ENCODE data around the gene TRPV2.
"Not testable (repeated sequence)": the region's sequence is repeated elsewhere in the genome, so short reads cannot be mapped to it uniquely, and the experiment has no call there.

The TRPV2 gene

DNA sequence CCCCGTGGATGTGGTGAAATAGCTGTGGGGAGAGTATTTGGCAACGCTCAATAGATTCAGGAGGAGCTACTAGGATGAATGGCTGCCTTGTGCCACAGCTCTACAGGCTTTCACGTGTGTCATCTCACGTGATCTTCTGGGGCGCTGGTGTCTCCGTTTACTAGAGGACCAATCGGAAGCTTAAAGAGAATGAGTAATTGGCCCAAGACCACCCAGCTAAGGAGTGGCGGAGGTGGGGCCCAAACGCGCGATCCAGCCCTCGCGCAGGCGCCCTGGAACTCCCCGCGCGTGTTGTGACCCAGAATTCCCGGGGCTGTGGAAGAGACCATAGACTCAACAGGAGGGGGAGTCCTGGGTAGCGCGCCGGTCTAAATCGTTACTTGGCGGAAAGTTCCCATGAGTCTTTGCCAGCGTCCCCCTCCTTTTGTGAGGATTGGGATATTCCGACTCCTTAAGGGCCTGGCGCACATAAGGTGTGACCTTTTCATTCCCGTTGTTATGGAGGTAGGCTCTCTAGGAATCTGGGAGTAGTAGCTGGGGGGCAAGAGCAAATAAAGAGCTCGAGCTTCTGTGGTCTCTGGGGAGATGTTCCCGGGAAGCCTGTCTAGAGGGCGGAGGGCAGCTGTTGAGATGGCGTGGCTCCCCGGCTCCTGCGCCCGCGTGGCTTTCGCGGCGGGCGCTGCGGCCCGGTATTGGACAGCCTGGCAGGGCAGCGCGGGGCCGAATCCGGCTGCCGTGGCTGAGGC, 23.4 kb downstream of the TRPV2 start:
- DNase-seq = peak; percentile 100

DNA sequence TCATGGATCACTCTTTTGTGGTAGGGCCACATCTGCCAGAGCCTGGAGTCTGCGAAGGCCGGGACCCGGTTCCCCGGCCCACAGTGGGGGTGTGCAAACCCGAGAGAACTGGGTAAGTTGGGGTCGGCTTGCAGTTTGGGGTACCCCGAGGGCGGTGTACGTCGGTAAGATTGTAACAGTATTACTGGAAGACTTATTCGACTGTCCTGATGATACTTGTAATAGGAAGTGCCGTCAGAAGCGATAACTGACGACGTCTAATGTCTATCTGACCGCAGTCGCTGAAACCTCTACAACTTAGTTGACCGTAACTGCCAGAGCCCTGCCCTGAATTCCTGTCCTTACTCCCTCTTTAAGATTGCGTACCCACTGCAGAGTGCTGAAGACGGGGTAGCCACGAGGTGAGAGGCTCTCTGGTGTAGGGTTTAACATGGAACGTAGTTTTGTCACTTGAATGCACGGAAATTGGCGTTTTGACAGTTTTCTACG, 24.0 kb downstream of the TRPV2 start:
- DNase-seq = peak; percentile 77

DNA sequence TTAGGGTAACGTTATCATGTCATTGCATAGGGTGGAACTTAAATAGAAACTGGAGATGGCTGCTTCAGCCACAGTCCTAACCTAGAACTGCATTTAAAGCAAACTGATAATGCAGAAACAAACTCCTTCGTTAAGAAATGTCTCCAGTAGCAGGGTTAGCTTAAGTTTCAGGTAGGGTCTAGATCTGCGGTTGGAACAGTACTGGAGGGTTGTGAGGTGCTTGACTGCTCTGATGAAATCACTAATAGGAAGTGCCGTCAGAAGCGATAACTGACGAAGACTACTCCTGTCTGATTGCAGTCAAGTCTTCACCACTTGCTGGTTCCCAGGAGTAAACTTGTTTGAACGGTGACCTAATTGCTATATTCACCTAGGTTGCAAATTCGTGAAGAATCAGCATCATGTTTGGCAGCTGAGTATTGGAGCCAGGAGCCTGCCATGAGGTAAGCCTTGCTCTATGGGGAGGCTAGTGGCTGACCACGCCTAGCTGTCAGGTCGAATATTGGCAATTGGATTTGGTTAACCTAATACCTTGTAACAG, 24.5 kb downstream of the TRPV2 start:
- peak; percentile 73 for DNase-seq

DNA sequence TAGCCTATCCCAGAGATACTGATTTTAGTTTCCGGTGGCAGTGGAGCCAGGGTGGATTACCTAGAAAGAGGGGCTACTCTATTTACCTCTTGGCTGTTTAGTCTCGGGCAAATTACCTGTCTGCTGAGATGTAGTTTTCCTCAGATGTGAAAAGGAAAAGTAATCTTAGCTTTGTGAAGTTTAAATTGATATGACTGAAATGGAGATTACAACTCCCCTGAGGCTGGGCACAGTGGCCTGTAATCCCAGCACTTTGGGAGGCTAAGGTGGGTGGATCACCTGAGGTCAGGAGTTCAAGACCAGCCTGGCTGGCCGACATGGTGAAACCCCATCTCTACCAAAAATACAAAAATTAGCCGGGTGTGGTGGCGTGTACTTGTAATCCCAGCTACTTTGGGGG, 25.0 kb downstream of the TRPV2 start:
- not testable (repeated sequence) for DNase-seq

DNA sequence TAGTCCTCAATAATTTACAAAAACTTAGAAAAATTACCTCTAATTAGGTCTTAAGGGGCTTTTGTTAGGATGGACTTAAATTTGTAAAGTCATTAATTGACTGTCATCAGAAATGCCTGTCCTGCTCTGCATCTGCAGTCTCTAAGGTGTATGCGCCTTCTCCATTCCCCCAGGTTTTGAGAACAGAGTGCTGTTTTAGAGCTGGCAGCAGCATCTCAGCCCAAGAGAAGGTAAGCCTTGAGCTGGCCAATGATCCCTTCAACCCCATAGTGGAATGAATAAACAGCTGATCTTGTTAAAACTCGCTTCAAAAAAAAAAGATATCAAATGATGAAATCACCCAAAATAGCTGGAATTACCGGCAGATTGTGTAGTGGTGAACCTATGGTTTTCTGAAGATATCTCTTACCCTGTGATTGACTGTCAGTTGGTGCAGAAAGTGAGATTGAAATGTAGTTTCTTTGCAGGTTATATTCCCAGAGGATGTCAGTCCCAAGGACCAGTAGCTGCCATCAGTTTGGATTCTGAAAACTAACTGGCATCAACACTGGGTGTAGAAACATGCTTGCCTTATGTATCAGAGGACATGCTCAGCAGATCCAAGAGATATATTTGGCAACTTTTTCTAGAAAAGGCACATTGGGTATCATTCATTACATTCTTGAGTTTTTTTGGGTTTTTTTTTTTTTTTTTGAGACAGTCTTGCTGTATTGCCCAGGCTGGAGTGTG, 25.7 kb downstream of the TRPV2 start:
- no peak for DNase-seq

DNA sequence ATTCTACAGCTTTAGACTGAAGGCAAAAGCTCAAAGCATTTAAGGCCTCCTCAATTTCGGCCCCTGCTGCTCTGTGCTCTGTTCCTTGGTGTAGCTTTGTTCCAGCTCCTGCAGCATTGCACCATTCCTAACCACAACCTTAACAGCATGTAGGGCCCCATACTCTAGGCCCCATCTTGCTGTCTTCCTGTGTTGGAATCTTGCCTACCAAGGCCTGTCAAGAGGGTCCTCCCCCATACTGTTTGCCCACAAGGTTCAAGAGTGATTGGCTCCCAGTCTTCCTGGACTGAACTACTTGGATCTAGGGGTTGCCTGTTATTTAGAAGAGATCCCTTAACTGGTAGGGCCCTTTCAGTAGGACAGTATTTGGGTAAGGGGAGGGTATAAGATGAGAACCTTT, 26.8 kb downstream of the TRPV2 start:
- peak; percentile 82 for DNase-seq

DNA sequence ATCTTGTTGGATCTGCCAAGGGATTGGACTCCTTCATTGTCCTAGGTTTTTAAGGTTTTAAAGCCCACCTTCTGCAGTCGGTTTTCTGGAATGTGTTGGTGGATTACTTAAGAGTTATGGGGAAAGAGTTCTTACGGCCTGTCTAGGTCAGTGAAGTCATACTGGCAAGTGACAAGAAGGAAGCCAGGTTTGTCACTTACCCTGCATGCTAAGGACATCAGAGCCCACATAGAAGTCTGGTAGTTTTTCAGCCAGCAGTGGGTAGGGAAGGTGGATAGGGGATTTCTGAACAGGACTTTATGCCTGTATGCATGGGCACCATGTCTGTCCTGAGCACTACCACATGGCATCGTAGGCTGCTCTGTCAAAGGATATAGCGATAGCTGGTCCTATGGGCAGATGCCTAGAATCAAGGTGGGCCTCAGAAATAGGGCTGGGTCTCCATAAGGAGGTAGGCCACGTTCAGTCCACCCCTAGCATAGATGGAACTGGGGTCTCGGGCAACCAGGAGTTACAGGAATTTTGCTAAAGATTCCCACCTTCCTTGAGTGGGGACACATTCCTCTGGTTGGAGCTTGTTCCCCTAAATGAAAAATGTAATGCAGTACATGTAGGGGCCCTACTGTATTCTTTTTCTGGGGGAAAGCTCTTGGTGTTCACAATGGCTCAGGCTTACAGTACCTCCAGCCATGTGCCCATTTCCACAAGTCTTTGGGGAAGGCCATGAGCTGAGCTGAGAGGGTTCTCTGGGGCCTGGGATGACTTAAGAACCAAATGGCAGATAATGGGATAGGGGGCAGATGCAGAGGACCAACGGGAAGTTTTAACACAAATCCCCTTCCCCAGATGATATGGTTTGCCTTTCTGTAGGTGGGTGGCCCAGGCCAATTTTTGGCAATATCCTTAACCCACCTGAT, 27.5 kb downstream of the TRPV2 start:
- peak; percentile 55 for DNase-seq

DNA sequence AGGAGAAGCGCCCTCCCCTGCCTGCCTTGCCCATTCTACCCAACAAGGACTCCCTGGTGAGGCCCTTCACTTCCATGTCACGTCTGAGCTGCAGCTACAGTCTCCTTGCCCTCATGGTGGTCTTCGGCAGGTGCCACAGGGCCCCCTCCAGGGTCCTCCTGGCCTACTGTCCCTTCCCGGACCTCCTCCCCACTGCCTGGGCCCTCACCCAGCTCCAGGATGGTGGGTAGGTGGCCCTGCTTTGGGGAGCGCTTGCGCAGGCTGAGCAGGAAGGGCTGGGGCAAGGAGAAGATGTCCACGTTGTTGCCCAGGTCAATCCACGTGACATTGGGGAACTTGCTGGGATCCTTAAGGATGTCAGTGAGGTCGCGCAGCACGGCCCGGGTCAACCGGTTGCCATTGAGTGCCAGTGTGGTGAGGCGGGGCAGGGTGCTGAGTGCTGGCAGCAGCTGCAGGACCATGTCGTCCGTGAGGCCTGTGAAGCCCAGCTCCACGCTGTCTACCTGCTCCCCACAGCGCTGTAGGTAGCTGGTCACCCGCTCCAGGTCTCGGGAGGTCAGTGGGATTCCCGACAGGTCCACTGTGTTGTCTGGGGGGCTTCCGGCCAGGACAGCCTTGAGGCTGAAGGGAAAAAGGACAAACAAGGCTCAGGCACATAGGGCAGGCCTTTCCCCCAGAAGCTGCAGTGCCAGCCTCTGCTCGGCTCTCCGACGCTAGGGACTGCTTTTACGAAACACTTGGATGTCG, 28.3 kb downstream of the TRPV2 start:
- peak; percentile 57 for DNase-seq

DNA sequence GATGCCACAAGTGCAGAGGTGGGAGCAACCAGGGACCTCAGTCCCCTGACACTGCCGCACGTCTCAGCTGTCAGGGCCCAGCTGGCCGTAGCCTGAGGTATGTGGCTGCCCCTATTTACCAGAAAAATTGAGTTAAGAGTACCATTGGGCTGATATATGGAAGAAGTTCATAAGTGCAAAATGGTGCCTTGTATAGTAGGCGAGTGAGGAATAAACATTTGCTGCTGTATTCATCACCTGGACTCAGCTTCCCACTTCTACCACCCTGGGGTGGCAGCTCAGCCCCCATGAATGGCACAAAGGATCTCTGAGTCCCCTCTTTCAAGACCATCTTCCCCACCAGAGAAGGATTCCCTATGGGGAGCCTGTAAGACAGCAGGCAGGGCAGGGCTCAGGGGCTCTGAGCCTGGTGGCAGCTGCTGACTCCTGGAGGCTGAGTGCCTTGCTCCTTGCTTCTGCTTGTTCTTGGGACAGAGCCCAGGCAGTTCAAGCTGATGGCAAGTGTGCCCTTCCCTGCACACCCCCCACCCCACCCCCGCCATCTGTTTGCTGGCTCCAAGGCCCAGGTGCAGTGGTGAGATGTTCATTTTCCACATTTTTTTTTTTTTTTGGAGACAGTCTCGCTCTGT, 29.0 kb downstream of the TRPV2 start:
- DNase-seq = peak; percentile 71

DNA sequence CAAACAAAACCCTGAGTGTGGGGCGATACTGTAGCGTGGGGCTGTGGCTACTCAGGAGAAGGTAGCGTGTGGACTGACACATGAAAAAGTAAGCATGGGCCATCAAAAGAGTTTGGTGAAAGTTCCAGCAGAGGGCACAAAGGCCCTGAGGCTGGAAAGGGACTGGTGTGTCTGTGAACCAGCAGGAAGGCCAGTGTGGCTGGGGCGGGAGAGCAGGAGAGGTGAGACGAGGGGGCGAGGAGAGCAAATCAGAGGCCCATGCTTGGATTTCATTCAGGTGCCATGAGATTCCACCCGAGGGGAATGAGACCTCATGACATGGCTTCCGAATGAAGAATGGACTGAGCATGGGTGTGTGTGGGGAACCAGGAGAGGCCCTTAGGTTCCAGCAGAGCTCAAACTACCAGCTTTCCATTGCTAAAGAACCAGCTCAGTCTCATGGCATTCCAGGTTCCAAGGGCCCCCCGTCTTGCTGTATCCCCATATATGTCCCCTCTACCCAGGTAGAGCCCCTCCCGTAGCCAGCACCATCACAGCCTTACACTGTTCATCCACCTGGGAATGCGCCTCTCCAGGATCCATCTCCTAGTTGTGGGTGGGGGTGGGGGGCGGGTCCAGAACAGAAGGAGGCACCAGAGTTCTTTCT, 31.1 kb downstream of the TRPV2 start:
- DNase-seq = peak; percentile 69

DNA sequence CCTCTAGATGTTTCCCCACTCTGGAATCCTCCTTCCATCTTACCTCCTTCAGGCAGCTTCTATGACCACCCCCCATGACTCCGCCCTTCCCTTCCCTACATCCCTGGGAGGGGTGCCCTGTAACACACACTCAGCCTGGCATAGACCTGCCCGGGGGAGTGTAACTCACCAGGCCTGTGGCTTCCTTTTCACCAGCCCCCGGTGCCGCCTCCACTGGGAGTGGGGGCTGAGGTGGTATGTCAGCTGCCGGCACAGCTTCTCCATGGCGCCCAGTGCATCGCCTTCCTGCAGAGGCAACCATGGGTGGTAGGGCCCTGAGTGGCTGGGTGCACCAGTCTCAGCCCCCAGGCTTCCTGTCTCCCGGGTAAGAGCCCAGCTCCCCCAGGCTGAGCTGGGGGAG, 32.3 kb downstream of the TRPV2 start:
- DNase-seq = peak; percentile 46

DNA sequence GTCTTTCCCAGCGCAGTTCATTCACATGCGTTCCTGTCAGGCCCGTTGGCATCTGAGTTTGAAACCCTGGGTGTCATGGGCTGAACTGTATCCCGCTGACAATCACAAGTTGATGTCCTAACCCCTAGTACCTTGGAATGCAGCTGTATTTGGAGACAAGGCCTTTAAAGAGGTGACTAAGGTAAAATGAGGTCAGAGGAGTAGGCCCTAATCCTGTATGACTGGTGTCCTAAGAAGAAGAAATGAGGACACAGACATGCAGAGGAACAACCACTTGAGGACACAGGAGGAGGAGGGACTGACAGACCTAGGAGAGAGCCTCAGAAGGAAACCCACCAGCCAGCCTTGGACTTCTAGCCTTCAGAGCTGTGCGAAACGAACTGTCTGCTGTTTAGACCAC, 33.1 kb downstream of the TRPV2 start:
- DNase-seq = peak; percentile 19

DNA sequence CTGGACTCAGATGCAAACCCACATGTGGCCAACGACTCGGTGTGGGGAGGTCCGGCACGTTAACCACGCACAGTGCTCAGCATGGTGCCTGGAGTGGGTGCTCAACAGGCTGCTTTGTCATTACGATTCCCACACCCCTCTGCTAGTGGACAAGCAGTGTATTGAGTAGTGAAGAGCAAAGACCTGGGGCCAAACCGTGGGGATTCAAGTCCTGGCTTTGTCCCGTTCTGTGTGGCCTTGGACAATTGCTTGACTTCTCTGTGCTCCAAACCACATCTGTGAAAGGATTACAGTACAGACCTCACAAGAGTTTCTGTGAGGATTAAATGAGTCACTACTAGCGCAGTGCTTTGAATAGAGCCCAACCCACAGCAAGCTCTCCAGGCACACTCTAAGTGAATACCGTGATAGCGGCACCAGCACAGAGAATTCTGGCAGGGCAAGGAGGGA, 33.8 kb downstream of the TRPV2 start:
- DNase-seq = peak; percentile 34

DNA sequence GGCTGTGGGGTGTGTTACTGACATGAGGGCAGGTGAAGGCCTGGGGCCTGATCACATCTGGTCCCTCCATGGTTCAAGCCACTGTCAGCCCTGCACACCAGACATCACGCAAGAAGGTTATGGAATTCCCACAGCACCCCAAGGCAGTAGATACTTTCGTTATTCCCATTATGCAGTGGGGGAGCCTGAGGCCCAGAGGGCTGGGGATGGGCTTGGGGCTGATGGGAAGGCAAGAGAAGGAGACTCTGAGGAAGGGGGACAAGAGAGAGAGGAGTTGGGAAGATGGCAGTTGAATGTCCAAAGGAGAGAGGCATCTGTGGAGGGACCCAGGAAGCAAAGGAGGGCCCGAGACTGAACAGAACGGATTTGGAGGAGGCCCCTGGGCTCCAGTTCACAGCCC, 34.7 kb downstream of the TRPV2 start:
- no peak for DNase-seq

DNA sequence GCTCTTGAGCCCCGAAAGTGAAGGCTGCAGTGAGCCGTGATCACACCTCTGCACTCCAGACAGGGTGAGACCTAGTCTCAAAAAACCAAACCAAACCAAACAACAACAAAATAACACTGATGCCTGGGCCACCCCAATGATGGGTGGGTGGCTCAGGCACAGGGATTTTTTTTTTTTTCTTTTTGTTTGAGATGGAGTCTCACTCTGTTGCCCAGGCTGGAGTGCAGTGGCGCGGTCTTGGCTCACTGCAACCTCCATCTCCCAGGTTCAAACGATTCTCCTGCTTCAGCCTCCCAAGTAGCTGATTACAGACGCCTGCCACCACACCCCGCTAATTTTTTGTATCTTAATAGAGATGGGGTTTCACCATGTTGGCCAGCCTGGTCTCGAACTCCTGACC, 36.9 kb downstream of the TRPV2 start:
- not testable (repeated sequence) for DNase-seq

DNA sequence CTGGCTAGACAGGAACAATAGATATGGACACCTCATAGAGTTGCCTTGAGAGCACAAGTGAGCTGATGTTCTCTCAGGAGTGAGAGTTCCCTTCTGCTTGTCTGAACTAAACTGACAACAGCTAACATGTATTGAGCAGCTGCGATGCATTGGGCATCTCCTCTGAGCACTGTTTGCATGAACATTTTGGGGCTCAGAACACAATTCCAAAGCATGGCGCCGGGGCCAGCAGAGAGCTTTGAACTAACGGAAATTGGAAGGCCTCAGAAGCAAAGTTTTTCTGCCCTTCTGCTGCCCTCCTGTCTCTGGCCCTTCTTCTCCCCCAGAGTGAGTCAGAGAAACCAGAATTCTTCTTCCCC, 38.1 kb downstream of the TRPV2 start:
- no peak for DNase-seq

DNA sequence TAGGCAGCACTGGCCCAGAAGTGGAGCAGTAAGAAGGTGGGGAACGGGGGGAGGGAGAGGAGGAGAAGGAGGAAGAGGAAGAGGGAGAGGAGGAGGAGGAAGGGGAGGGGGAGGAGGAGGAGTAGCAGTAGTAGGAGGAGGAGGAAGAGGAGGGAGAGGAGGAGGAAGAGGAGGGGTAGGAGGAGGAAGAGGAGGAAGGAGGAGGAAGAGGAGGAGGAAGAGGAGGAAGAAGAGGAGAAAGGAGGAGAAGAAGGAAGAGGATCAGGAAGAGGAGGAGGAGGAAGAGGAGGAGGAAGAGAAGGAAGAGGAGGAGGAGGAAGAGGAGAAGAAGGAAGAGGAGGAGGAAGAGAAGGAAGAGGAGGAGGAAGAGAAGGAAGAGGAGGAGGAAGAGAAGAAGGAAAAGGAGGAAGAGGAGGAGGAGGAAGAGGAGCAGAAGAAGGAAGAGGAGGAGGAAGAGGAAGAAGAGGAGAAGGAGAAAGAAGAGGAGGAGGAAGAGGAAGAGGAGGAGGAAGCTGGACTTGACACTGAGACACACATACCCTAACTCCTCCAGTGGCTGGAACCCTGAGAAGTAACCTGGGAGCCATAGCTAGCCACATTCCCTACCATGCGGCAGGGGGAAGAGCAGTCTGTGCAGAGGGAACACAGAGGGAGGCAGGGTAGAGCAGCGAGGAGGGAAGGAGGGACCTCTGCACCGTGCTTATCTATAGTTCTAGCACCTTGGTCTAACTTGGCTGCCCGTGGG, 40.8 kb downstream of the TRPV2 start:
- DNase-seq = no peak

DNA sequence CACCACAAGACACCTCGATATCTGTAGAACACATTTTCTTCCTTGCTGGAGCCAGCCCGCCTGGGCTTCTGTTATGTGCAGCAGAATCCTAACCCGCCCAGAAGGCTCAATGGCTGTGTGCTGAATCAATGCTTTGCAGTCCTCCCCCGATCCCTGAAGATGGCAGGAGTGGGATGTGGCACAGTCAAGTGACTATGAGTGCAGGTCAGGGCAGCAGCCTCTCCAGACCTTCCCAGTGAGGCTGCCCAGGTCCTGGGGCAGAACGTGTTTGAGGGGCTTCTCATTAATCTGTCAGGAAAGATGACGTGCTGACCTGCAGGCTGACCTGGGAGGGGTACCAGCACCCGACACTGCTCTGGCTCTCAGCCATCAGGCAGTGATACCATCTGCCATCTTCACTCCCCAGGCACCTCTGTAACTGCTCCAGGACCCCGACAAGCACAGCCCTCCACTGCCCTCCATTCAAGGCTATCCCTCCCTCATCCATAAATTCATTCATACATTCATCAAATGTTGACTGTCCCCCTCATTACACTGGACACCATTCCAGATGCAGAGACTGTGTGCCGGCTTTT, 41.5 kb downstream of the TRPV2 start:
- DNase-seq = peak; percentile 66

DNA sequence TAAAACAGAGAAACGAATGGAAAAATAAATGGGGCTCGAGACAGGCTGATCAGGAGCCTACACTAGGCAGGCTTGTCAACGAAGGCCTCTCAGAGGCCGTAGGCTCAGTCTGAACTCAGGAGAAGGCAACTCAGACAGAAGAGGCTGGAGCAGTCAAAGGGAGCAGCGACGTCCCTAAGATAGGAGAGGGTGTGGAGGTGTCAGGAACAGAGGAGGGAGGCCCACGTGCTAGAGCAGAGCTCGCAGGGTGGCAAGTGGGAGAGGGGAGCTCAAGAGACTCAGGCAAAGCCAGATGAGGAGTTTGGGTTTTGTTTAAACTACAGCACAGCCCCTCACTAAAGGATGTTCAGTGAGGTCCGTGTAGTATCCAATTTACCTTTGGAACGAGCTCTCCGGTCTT, 43.9 kb downstream of the TRPV2 start:
- DNase-seq = no peak
